ENCODE results near the gene OGDH.

Gene OGDH

GRCh38 chr7:44638611-44639557 is 32.5 kb downstream of the OGDH start:
- peak; percentile 77 for DNase-seq

- DNase-seq = peak; percentile 86
Observed at GRCh38 chr7:44639671-44640321, 33.4 kb downstream of the OGDH start.

GRCh38 chr7:44643206-44643605 is 36.8 kb downstream of the OGDH start:
- no peak for DNase-seq

DNA sequence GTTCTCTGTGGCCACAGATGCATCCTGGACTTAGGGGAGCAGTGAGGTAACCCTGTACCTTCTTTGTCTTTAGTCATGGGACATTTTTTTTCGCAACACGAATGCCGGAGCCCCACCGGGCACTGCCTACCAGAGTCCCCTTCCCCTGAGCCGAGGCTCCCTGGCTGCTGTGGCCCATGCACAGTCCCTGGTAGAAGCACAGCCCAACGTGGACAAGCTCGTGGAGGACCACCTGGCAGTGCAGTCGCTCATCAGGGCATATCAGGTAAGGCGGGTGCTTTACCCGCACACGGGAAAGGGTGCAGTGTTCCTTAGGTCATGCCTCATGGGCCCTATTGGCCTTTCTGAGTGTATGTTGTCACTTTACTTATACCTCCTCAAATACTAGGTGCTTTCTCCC is 38.8 kb downstream of the OGDH start:
- DNase-seq = no peak

DNA sequence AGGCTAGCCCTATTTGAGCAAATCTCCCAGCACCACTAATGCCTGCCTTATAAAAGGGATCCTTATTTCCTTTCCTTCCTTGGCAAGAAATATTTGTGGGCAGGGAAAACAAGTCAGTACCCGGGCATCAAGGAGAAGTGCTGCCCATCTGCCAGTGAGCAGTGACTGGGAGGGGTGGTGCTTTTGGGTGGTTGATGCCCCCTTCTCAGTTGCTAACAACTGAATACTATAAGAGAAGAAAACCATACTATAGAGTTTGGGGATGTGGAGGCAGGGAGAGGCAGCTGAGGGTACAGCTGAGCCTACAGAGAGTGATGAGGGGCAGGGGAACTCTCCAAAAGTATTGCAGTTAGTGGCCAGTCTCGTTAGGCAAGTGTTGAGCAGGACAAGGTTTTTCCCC is 39.3 kb downstream of the OGDH start:
- DNase-seq = no peak

GRCh38 chr7:44646176-44646920 is 39.9 kb downstream of the OGDH start:
- DNase-seq = no peak

DNA sequence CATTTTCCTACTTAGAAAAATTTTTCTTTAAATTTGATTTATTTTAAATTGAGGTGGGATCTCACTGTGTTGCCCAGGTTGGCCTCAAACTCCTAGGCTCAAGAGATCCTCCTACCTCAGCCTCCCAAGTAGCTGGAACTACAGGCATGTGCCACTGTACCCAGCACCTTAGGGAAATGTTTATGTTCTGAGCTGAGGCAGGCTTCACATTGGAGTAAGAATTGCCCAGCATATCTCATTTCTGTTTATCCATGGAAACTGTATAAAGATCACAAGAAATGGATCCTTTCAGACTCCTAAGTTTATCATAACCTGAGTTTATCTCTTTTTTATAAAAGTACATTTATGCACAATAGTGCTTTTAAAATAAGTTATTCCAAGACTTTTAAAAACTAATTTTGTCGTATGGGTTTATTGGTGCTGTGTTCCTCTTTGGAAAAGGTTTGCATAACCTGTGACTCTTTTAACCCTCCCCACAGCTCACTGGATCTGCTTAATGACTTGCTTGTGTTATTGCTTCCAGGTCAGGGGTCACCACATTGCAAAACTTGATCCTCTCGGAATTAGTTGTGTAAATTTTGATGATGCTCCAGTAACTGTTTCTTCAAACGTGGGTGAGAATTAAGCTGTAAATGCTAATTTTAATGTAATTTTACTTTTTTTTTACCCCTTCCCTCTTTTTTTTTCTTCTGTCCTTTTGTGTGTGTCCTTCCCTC is 40.7 kb downstream of the OGDH start:
- DNase-seq = no peak

- no peak for DNase-seq
Observed at GRCh38 chr7:44647981-44648714, 41.7 kb downstream of the OGDH start.

DNA sequence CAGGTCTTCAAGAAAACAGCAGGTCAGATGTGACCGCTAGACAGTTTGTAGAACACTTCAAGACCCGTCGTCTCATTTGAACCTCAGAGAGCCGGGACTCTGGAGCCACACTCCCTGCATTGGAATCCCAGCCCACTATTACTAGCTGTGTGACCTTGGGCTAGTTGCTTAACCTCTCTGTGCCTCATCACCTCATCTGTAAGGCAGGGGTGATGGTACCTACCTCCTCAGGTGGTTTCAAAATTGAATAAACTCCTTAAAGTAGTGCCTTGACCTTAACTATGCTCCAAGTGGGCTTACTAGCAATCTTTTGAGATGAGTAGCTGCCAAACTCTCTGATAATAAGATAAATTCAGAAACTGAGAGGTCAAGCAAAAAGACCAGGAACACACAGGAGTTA is 43.8 kb downstream of the OGDH start:
- no peak for DNase-seq

GRCh38 chr7:44650772-44651171 is 44.3 kb downstream of the OGDH start:
- DNase-seq = no peak

- no peak for DNase-seq
Observed at GRCh38 chr7:44652535-44652934, 46.1 kb downstream of the OGDH start.

- DNase-seq = no peak
Observed at GRCh38 chr7:44654255-44654796, 47.9 kb downstream of the OGDH start.

DNA sequence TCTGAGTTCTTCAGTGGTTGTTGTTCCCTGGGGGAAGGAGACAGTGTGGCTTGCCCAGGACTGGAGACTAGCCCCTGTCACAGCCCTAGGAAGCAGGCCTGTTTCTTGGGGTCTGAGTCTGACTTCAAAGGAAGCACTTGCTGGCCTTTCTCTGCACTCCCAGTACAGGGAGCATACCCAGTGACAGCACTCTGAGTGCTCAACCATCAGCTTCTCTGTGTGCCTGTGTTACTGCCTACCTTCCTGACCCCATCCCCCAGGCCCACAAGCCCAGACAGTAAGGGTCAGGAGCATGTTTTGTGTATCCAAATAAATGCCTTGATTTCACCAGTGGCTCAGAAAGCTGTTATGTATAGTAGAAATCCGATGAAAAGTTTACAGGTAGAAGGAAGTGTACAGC is 48.9 kb downstream of the OGDH start:
- no peak for DNase-seq

- no peak for DNase-seq
Observed at GRCh38 chr7:44658979-44659378, 52.6 kb downstream of the OGDH start.

- no peak for DNase-seq
Observed at GRCh38 chr7:44661233-44661632, 54.8 kb downstream of the OGDH start.

- DNase-seq = no peak
Observed at GRCh38 chr7:44664780-44665461, 58.5 kb downstream of the OGDH start.

DNA sequence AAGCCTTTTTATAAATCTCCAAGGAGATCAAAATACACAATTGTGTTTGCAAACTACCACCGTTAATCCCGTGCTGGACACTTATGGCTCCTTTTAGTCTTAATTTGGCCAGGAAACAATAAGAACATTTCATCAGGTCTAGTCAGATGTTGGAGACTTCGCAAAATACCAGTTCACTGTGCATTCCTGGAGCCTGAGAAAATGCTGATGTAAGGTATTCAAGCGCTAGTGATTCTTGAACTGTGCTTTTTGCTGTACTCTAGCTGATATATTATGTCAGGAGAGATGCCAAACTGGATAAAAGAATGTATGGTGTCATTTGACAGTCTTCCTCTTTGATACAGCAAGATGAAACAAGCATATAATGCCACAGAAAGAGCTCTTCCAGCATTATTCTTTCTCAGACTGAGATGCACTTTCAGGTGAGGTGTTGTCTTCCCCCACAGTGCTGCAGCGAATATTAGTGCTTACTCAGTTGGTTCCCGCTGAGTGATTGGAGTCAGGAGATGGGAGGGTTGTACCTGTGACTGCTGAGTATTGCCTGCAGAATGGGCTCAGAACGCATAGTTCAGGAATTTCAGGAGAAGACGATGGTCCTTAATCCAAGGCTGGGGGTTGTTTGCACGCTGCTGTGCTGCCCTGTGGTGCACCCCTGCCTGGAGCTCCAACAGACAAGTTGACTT is 59.2 kb downstream of the OGDH start:
- DNase-seq = peak; percentile 89

DNA sequence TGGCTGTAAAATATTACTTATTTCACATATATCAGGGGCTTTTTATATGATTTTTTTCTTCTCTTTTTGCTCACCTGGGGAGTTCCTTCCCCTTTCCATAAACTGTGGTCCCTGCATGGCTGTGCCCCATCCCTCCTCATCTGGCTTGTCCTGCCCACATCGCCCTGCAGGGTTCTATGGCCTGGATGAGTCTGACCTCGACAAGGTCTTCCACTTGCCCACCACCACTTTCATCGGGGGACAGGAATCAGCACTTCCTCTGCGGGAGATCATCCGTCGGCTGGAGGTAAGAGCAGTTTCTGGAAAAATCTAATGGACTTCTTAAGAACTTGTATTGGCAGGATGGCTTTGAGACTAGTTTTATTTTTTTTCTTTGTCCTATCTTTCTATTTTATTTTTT is 60.1 kb downstream of the OGDH start:
- no peak for DNase-seq

DNA sequence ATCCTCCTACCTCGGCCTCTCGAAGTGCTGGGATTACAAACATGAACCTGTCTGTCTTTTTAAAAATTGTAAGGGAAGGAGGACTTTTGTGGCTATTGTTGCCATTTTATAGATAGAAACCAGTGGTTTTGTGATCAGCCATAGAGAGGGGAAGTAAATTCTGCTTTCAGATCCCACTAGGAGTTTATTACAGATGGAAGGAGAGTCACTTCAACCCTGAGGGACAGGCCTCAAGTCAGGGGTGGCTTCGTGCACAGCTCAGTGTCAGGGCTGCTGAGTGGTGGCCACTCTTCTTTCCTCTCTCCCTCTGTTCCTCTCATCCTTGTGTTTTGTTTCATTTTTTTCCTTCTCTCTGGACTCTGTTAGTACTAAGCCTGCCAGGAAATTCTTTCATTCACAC is 60.8 kb downstream of the OGDH start:
- DNase-seq = no peak

DNA sequence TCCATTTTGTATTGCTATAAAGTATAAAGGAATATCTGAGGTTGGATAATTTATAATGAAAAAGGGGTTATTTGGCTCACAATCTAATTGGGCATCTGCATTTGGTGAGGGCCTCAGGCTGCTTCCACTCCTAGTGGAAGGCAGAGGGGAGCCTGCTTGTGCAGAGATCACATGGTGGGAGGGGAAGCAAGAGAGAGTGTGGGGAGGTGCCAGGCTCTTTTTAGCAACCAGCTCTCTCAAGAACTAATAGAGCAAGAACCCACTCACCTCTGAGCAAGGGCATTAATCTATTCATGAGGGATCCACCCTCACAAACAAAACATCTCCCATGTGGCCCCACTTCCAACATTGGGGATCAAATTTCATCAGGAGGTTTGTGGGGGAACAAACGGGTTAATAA is 64.6 kb downstream of the OGDH start:
- no peak for DNase-seq

Measured in fibroblast of skin of scalp (primary cell).